ACC112 (cell line): ENCODE results near the gene LSM12.

Source experiments
- H2AFZ ChIP-seq: fragments of 200-600 bp; sonication (generic); one replicate; pipeline ENCODE4 v1.6.0; 2017; ENCODE audit warnings: antibody characterized with exemption, low read length; ENCODE audit not compliant: unreplicated experiment
- H3K27ac ChIP-seq: fragments of 200-600 bp; sonication (generic); 2 replicates; pipeline ENCODE4 v1.5.1; 2014; ENCODE audit warnings: low read depth, mild to moderate bottlenecking, antibody characterized with exemption, low read length, moderate library complexity
- H3K27me3 ChIP-seq: fragments of 200-600 bp; sonication (generic); 2 replicates; pipeline ENCODE4 v1.6.1; 2014; ENCODE audit warnings: mild to moderate bottlenecking, antibody characterized with exemption, low read length, moderate library complexity, mixed read lengths; ENCODE audit not compliant: insufficient read depth
- H3K36me3 ChIP-seq: fragments of 200-600 bp; sonication (generic); 2 replicates; pipeline ENCODE4 v1.6.1; 2016; ENCODE audit warnings: mild to moderate bottlenecking, antibody characterized with exemption, low read length, moderate library complexity, mixed read lengths; ENCODE audit not compliant: insufficient read depth
- H3K4me1 ChIP-seq: fragments of 200-600 bp; sonication (generic); one replicate; pipeline ENCODE4 v1.6.1; 2016; ENCODE audit warnings: low read length, mixed read lengths; ENCODE audit not compliant: insufficient read depth, unreplicated experiment, control insufficient read depth
- H3K4me3 ChIP-seq: fragments of 200-600 bp; sonication (generic); 2 replicates; pipeline ENCODE4 v1.5.1; 2014; ENCODE audit warnings: mild to moderate bottlenecking, low read depth, low read length
- H3K79me2 ChIP-seq: fragments of 200-600 bp; sonication (generic); one replicate; pipeline ENCODE4 v1.6.0; 2016; ENCODE audit warnings: low read length; ENCODE audit not compliant: control insufficient read depth, unreplicated experiment, insufficient read depth

The LSM12 gene

DNA sequence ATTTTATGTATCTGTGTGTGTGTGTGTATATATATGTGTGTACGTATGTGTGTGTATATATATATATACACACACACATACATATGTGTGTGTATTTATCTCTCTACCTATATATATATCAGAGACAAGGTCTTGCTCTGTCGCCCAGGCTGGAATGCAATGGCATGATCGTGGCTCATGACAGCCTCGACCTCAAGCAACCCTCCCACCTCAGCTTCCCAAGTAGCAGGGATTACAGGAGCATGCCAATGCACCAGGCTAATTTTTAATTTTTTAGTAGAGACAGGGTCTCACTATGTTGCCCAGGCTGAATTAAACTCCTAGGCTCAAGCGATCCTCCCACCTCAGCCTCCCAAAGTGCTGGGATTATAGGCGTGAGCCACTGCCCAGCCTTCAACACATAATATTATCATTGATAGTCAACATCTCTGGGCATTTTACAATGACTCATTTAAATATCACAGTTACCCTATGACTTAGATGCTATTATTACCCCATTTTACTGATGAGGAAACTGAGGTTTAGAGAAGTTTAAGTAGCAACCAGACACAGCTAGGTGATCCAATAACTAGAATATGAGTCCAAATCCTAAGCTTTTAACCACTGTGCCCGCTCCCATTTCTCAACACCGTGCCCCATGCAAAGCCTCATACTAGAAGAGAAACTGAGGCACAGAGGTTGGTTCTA, 28.4 kb upstream of the LSM12 start:
- H3K36me3 ChIP-seq, result no peaks in the 10 kb centered on the region
- no peaks in the 10 kb centered on the region for H3K27me3 ChIP-seq
- H3K4me3 ChIP-seq, result peak overlapping the region; percentile 54
- peaks cover 15% of the 10 kb centered on the region for H3K4me1 ChIP-seq
- peak overlapping the region; percentile 95 for H3K27ac ChIP-seq
- H3K79me2 ChIP-seq, result no peaks in the 10 kb centered on the region
- H2AFZ ChIP-seq, result peak overlapping the region; percentile 34

GRCh38 chr17:44093231-44093900, 26.9 kb upstream of the LSM12 start:
- Histone ChIP-seq H3K27ac (no peak overlapping the region), H3K4me1 (peaks cover 15% of the 10 kb centered on the region), H3K36me3 (no peaks in the 10 kb centered on the region), H3K79me2 (no peaks in the 10 kb centered on the region), H2AFZ (no peak overlapping the region), H3K27me3 (no peaks in the 10 kb centered on the region), H3K4me3 (no peak overlapping the region)

DNA sequence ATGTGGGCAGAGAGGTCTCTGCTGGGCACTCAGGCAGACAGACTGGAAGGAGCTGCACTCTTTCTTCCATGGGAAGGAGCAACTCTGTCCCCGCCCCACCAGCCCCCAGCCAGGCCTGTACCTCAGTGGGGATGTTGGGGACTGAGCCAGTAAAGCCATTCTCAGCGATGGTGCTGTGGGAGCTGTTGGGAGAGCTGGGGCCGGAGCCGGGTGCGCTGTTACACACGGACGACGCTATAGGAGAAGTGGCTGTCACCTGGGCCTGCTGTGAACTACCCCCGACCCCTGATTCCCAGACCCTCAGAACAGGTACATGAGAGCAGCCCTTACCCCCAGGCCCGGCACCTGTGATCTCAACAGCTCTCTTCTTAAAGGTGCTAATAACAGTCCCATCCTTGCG, 25.6 kb upstream of the LSM12 start:
- H3K27ac ChIP-seq, result no peak overlapping the region
- no peak overlapping the region for H3K4me3 ChIP-seq
- peaks cover 20% of the 10 kb centered on the region for H3K4me1 ChIP-seq
- H2AFZ ChIP-seq, result no peak overlapping the region
- no peaks in the 10 kb centered on the region for H3K79me2 ChIP-seq
- no peaks in the 10 kb centered on the region for H3K27me3 ChIP-seq
- no peaks in the 10 kb centered on the region for H3K36me3 ChIP-seq

DNA sequence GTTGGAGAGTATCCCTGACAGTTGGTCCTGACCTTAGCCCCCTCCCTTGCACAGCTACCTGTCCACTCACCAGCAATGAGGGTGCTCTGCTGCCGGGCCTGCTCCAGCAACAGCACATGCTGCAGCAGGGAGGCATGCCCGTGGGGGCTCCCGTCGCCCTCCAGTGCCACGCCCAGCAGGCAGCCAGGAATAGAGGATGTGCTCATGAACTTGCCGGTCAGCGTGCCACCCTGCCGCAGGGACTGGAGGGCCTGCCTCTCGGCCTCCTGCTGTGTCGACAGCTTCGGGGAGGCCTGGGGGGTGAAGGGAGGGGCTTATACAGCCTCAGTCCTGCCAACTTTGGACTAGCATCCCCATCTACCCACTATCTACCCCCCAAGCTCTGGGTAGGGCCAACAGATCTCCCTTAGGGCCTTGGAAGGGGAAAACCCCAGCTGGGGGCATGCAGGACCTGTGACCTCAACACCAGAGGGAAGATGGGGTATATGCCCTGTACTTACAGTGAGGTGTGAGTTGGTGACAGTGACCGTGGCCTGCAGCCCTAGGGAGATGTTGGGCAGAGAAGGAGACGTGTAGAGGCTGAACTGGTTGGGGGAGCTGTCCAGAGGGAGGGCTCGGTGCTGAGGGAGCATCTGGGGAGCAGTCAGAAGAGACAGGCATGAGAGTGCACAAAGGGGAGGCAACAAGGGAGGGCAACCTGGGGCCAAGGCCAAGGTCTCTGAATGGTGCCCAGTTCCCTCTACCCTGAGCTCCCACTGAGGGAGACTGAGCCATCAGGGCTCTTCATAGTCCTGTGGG, 24.9 kb upstream of the LSM12 start:
- Histone ChIP-seq H3K4me1 (peaks cover 25% of the 10 kb centered on the region), H3K27me3 (no peaks in the 10 kb centered on the region), H3K4me3 (no peak overlapping the region), H2AFZ (no peak overlapping the region), H3K79me2 (no peaks in the 10 kb centered on the region), H3K36me3 (no peaks in the 10 kb centered on the region), H3K27ac (no peak overlapping the region)

DNA sequence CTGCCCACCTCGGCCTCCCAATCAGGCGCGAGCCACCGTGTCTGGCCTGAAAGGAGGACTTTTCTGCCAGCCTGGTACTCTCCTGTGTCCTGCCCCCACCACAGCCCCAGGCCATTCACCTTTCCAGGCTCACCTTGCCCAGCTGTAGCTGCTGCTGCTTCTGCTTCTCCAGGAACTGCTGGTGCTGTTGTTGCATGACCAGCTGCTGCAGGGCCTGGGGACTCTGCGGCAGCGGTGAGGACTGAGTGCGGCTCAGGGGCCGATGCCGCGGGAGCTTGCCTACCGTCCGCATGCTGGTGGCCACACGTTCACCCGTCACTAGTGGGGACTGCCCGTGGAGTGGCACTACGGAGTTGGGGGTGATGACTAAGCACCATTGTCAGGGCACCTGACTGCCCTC, 21.8 kb upstream of the LSM12 start:
- H3K36me3 ChIP-seq, result no peaks in the 10 kb centered on the region
- no peaks in the 10 kb centered on the region for H3K79me2 ChIP-seq
- H3K4me3 ChIP-seq, result no peak overlapping the region
- H3K4me1 ChIP-seq, result peaks cover 16% of the 10 kb centered on the region
- no peak overlapping the region for H3K27ac ChIP-seq
- no peaks in the 10 kb centered on the region for H3K27me3 ChIP-seq
- no peak overlapping the region for H2AFZ ChIP-seq

DNA sequence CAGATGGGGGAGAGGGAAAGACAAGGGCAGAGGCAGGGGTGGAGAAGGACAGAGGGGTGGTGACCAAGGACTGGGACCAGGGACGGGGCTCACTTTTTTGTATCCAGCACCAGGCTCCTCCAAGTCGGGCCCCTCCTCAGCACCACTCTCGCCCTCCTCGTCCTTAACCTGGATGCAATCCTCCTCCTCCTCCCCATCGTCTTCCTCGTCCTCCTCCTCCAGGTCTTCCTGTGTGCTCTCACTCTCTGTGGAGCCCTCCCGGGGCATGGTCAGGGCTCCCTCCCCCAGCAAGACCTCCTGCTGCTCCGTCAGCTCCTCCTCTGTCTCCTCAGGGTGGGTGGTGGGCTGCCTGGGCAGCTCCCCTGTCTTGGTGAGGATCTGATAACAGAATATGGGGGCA, 20.8 kb upstream of the LSM12 start:
- Histone ChIP-seq H3K4me3 (peak overlapping the region; percentile 43; the same call in 1 of the 2 replicates), H3K36me3 (no peaks in the 10 kb centered on the region), H2AFZ (no peak overlapping the region), H3K4me1 (peaks cover 21% of the 10 kb centered on the region), H3K79me2 (no peaks in the 10 kb centered on the region), H3K27ac (peak overlapping the region; percentile 76), H3K27me3 (no peaks in the 10 kb centered on the region)

DNA sequence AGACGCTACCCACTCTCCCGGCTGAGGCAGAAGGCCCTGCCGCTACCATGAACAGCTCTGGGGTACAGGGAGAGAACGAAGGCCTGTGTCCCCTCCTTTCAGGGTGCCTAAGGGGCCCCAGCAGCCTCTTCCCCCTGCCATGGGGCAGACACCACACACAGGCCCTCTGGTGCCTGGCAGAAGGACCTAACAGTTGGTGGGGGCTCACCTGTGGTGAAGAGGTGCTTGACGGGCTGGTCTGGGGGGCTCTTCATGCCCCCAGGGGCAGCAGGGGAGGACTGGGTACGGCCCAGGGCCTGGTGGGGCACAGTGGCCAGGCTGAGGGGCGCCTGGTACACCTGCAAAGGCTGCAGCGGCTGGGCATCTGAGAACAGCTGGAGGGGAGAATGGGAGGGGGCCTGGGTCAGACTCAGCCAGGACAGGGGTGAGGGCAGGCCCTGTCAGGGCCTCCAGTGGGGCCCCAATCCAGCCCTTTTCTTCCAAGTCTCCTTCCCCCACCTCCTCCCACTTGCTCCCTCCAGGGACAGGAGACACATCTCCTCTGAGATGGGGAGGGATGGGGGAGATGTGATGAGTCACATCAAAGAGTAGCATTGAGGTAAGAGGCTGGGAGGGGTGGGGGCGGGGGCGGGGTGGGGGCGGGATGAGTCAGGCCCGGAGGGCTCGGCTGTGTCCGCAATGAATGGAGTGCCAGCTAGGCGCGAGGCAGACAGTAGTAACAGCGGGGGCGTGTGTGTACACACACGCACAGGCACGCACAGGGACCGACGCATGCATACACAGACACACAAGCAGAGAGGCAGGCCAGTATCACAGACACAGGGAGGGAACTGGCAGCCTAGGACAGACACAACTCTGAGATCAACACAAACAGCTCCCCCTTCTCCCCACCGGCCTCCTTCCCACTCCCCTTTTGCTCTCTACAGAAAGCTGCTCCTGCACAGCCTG, 20.2 kb upstream of the LSM12 start:
- Histone ChIP-seq H3K27ac (peak overlapping the region; percentile 77), H3K79me2 (no peaks in the 10 kb centered on the region), H3K36me3 (no peaks in the 10 kb centered on the region), H2AFZ (no peak overlapping the region), H3K4me3 (peak overlapping the region; percentile 43), H3K27me3 (no peaks in the 10 kb centered on the region), H3K4me1 (peaks cover 28% of the 10 kb centered on the region)

DNA sequence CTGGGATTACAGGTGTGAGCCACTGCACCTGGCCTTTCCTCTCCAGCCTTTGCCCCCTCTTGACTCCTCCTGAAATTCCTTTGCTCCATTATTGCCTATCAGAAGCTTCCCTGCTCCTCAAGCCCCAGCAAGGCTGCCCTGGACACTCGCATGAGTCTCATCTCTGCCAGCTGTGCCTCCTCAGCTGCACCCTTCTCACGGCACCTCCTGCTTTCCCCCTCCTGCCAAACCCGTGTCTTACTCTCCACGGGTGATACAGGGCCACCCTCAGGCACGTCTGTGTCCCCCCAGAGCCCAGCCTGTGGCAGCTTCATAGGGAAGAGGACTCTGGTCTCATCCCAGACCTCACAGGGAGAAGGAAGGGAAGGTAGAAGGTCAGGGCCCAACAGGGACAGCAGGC, 19.4 kb upstream of the LSM12 start:
- Histone ChIP-seq H3K27ac (peak overlapping the region; percentile 77; the same call in 1 of the 2 replicates), H3K36me3 (no peaks in the 10 kb centered on the region), H3K4me1 (peaks cover 30% of the 10 kb centered on the region), H3K27me3 (no peaks in the 10 kb centered on the region), H3K4me3 (no peak overlapping the region), H3K79me2 (no peaks in the 10 kb centered on the region), H2AFZ (no peak overlapping the region)

DNA sequence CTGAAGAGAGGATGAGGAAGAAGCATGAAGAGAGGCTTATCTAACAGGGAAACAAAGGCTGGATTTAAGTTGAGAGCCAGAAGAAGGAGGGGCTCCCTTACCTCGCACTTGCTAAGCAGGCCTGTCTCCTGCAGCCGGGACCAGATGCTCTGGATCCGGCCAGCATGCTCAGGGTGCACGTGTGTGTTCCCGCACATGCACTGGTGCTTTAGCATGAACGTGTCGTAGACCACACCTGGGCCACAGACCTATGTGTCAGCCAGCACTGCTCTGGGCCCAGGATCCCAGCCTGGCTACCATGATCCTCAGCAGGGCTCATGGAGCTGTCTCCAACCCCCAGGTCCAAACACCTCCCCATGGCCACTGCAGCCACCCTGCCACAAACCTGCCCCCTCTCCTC, 18.4 kb upstream of the LSM12 start:
- Histone ChIP-seq H3K27me3 (no peaks in the 10 kb centered on the region), H3K4me1 (peaks cover 30% of the 10 kb centered on the region), H3K36me3 (no peaks in the 10 kb centered on the region), H3K27ac (no peak overlapping the region), H2AFZ (no peak overlapping the region), H3K4me3 (no peak overlapping the region), H3K79me2 (no peaks in the 10 kb centered on the region)

DNA sequence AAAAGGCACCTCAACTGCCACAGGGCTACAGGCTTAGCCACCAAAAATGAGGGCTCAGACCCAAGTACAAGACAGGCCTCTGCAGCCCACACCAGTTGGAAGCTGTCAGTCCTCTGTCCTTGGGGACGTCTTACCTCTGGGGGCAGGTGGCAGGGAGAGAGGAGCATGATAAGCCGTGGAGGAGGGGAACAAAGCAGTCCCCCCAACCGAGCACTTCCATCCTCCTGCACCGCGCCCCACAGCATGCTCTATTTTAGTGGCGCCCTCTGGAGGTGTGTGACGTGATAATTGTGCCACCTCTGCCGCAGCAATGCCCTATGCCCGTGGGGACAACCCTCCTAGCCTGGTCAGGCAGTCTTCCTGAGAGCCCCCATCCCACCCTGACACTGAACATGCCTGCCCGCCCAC, 17.7 kb upstream of the LSM12 start:
- Histone ChIP-seq H3K79me2 (no peaks in the 10 kb centered on the region), H3K36me3 (no peaks in the 10 kb centered on the region), H3K27ac (no peak overlapping the region), H3K27me3 (no peaks in the 10 kb centered on the region), H3K4me3 (no peak overlapping the region), H2AFZ (no peak overlapping the region), H3K4me1 (peaks cover 30% of the 10 kb centered on the region)
